ENCODE results near the gene OPCML.
"Not testable (repeated sequence)": the region's sequence is repeated elsewhere in the genome, so short reads cannot be mapped to it uniquely, and the experiment has no call there.

OPCML gene

DNA sequence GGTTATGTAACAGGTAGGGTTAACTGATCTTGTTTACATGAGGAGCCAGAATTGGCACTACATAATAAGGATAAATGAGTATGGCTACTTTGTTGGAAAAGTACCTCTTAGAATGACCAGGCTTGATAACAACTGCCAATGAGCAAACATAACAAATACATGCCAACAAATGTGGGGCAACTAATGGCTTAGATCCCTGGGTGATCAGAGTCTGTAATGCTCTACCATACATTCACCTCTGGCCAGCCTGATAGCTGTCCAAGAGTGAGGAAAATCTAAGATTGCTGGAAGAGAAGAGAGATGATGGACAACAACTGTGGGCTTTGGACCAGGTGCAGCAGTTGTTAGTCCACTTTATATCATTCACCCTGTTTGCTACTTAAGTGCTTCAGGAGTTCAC, 1136.9 kb downstream of the OPCML start:
- no peaks in the 10 kb centered on the region for H3K9me3 ChIP-seq (ENCODE audit: insufficient read depth, low read length)
- H3K9ac ChIP-seq (ENCODE audit: low read length) = no peak overlapping the region
- no peaks in the 10 kb centered on the region for H4K20me1 ChIP-seq (ENCODE audit: low read depth, low read length)
- H3K79me2 ChIP-seq (ENCODE audit: insufficient read depth, low read length) = no peaks in the 10 kb centered on the region
- H3K27ac ChIP-seq (ENCODE audit: low read depth, low read length) = no peak overlapping the region
- H3F3A ChIP-seq (ENCODE audit: insufficient read depth) = no peaks in the 10 kb centered on the region
- H3K36me3 ChIP-seq (ENCODE audit: low read length) = no peaks in the 10 kb centered on the region
- no peaks in the 10 kb centered on the region for H3K27me3 ChIP-seq (ENCODE audit: low read length)
- no peak overlapping the region for H2AFZ ChIP-seq (ENCODE audit: low read depth, low read length, severe bottlenecking)
- H3K4me3 ChIP-seq (ENCODE audit: insufficient read depth, low read length, poor library complexity, severe bottlenecking) = no peak overlapping the region
- no peak overlapping the region for H3K4me2 ChIP-seq (ENCODE audit: low read depth, low read length, poor library complexity, severe bottlenecking)
- TF ChIP-seq EZH2phosphoT487 (conservative IDR thresholded peaks at IDR 0.05; ENCODE audit: low read length) = no peak
- TF ChIP-seq, protein P1, sequence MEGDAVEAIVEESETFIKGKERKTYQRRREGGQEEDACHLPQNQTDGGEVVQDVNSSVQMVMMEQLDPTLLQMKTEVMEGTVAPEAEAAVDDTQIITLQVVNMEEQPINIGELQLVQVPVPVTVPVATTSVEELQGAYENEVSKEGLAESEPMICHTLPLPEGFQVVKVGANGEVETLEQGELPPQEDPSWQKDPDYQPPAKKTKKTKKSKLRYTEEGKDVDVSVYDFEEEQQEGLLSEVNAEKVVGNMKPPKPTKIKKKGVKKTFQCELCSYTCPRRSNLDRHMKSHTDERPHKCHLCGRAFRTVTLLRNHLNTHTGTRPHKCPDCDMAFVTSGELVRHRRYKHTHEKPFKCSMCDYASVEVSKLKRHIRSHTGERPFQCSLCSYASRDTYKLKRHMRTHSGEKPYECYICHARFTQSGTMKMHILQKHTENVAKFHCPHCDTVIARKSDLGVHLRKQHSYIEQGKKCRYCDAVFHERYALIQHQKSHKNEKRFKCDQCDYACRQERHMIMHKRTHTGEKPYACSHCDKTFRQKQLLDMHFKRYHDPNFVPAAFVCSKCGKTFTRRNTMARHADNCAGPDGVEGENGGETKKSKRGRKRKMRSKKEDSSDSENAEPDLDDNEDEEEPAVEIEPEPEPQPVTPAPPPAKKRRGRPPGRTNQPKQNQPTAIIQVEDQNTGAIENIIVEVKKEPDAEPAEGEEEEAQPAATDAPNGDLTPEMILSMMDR (IDR thresholded peaks at IDR 0.05; ENCODE audit: insufficient read depth, low read length, poor library complexity, severe bottlenecking) = no peak
- no peaks in the 10 kb centered on the region for H3K9me2 ChIP-seq (replicated peaks; ENCODE audit: insufficient read depth, low read length)

GRCh38 chr11:132379540-132379939, 1152.8 kb downstream of the OPCML start:
- Histone ChIP-seq H3K4me2 (ENCODE audit: low read depth, low read length, poor library complexity, severe bottlenecking) (no peak overlapping the region), H3K9me3 (ENCODE audit: insufficient read depth, low read length) (no peaks in the 10 kb centered on the region), H3K4me3 (ENCODE audit: insufficient read depth, low read length, poor library complexity, severe bottlenecking) (no peak overlapping the region), H2AFZ (ENCODE audit: low read depth, low read length, severe bottlenecking) (no peak overlapping the region), H3K36me3 (ENCODE audit: low read length) (no peaks in the 10 kb centered on the region), H3K9me2 (replicated peaks; ENCODE audit: insufficient read depth, low read length) (no peaks in the 10 kb centered on the region), H3K27ac (ENCODE audit: low read depth, low read length) (no peak overlapping the region), H3K9ac (ENCODE audit: low read length) (no peak overlapping the region), H3K79me2 (ENCODE audit: insufficient read depth, low read length) (no peaks in the 10 kb centered on the region), H3F3A (ENCODE audit: insufficient read depth) (no peaks in the 10 kb centered on the region), H3K27me3 (ENCODE audit: low read length) (no peaks in the 10 kb centered on the region), H4K20me1 (ENCODE audit: low read depth, low read length) (no peaks in the 10 kb centered on the region)
- TF ChIP-seq EZH2phosphoT487 (conservative IDR thresholded peaks at IDR 0.05; ENCODE audit: low read length) = no peak
- TF ChIP-seq, protein P1 (IDR thresholded peaks at IDR 0.05; ENCODE audit: insufficient read depth, low read length, poor library complexity, severe bottlenecking) = no peak

DNA sequence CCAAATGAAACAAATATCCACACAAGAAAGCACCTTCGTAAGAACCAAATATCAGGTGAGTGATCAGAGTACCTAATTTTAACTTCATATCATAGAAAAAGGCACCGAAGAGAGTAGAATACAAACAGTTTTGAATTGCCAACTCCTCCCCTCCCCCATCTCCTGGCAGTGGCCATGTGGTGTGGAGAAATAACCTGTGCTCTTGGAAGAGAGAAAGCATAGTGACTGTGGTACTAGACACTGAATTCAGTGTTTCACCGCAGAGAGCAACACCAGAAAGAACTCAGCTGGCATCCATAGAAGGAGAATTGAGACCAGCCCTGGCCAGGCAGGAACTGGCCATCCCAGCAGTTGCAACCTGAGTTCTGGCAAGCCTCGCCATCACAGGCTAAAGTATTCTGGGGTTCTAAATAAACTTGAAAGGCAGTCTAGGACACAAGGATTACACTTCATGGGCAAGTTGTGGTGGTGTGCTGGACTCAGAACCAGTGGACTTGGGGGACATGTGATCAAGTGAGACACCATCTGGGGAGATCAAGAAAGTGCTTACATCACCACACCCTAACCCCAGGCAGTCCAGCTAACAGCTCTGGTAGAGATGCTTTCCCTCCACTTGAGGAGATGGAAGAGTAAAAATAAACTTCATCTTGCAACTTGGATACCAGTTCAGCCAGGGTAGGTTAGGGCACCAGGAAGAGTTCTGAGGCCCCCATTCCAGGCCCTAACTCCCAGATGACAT, 1158.7 kb downstream of the OPCML start:
- Histone ChIP-seq H3K27ac (ENCODE audit: low read depth, low read length) (no peak overlapping the region), H4K20me1 (ENCODE audit: low read depth, low read length) (no peaks in the 10 kb centered on the region), H3K4me3 (ENCODE audit: insufficient read depth, low read length, poor library complexity, severe bottlenecking) (no peak overlapping the region), H3F3A (ENCODE audit: insufficient read depth) (no peaks in the 10 kb centered on the region), H3K27me3 (ENCODE audit: low read length) (no peaks in the 10 kb centered on the region), H3K79me2 (ENCODE audit: insufficient read depth, low read length) (no peaks in the 10 kb centered on the region), H3K9me3 (ENCODE audit: insufficient read depth, low read length) (no peaks in the 10 kb centered on the region), H3K9ac (ENCODE audit: low read length) (no peak overlapping the region), H2AFZ (ENCODE audit: low read depth, low read length, severe bottlenecking) (no peak overlapping the region), H3K4me2 (ENCODE audit: low read depth, low read length, poor library complexity, severe bottlenecking) (no peak overlapping the region), H3K9me2 (replicated peaks; ENCODE audit: insufficient read depth, low read length) (no peaks in the 10 kb centered on the region), H3K36me3 (ENCODE audit: low read length) (no peaks in the 10 kb centered on the region)
- TF ChIP-seq, protein P1 (IDR thresholded peaks at IDR 0.05; ENCODE audit: insufficient read depth, low read length, poor library complexity, severe bottlenecking) = no peak
- no peak for TF ChIP-seq EZH2phosphoT487 (conservative IDR thresholded peaks at IDR 0.05; ENCODE audit: low read length)

DNA sequence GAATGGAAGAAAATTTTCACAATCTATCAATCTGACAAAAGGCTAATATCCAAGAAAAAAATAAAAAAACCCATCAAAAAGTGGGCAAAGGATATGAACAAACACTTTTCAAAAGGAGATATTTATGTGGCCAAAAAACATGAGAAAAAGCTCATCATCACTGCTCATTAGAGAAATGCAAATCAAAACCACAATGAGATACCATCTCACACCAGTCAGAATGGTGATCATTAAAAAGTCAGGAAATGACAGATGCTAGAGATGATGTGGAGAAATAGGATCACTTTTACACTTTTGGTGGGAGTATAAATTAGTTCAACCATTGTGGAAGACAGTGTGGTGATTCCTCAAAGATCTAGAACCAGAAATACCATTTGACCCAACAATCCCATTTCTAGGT, 1162.2 kb downstream of the OPCML start:
- H3K27ac ChIP-seq (ENCODE audit: low read depth, low read length); H2AFZ ChIP-seq (ENCODE audit: low read depth, low read length, severe bottlenecking); H3K4me2 ChIP-seq (ENCODE audit: low read depth, low read length, poor library complexity, severe bottlenecking); H3F3A ChIP-seq (ENCODE audit: insufficient read depth); H3K27me3 ChIP-seq (ENCODE audit: low read length); H3K9ac ChIP-seq (ENCODE audit: low read length); H3K36me3 ChIP-seq (ENCODE audit: low read length); H3K9me3 ChIP-seq (ENCODE audit: insufficient read depth, low read length); H4K20me1 ChIP-seq (ENCODE audit: low read depth, low read length); H3K79me2 ChIP-seq (ENCODE audit: insufficient read depth, low read length); H3K4me3 ChIP-seq (ENCODE audit: insufficient read depth, low read length, poor library complexity, severe bottlenecking); H3K9me2 ChIP-seq (replicated peaks; ENCODE audit: insufficient read depth, low read length): not testable (repeated sequence)
